IPS DF 4.7 (cell line): ENCODE data around the gene MTHFD2L.
"Not testable (repeated sequence)": the region's sequence is repeated elsewhere in the genome, so short reads cannot be mapped to it uniquely, and the experiment has no call there.

Source experiments
- DNase-seq: peaks from one replicate; pipeline ENCODE4 v3.0.0-alpha.2; 2013; ENCODE audit warnings: low spot score; ENCODE audit errors: extremely low read depth

Gene MTHFD2L

GRCh38 chr4:74132188-74132587 is 25.7 kb upstream of the MTHFD2L start:
- DNase-seq = not testable (repeated sequence)

- no peak for DNase-seq
Observed at GRCh38 chr4:74132944-74133343, 25.0 kb upstream of the MTHFD2L start.

GRCh38 chr4:74133786-74134499 is 24.0 kb upstream of the MTHFD2L start:
- no peak for DNase-seq

- no peak for DNase-seq
Observed at GRCh38 chr4:74134500-74134852, 23.4 kb upstream of the MTHFD2L start.

GRCh38 chr4:74146581-74147129 is 11.3 kb upstream of the MTHFD2L start:
- DNase-seq = no peak

- DNase-seq = no peak
Observed at GRCh38 chr4:74148205-74148604, 9.7 kb upstream of the MTHFD2L start.

- DNase-seq = no peak
Observed at GRCh38 chr4:74152836-74153235, 5.1 kb upstream of the MTHFD2L start.

- DNase-seq = no peak
Observed at GRCh38 chr4:74156521-74156920, 1.4 kb upstream of the MTHFD2L start.

GRCh38 chr4:74157154-74157553 is 764 bp upstream of the MTHFD2L start:
- DNase-seq = no peak

GRCh38 chr4:74158466-74159142 is 686 bp downstream of the MTHFD2L start:
- DNase-seq = no peak

- DNase-seq = no peak
Observed at GRCh38 chr4:74159143-74159709, 1.3 kb downstream of the MTHFD2L start.

- no peak for DNase-seq
Observed at GRCh38 chr4:74161666-74162450, 3.9 kb downstream of the MTHFD2L start.

- no peak for DNase-seq
Observed at GRCh38 chr4:74166135-74166534, 8.2 kb downstream of the MTHFD2L start.

GRCh38 chr4:74166818-74167217 is 8.9 kb downstream of the MTHFD2L start:
- DNase-seq = no peak

GRCh38 chr4:74167585-74167984 is 9.7 kb downstream of the MTHFD2L start:
- DNase-seq = no peak

GRCh38 chr4:74168841-74169240 is 10.9 kb downstream of the MTHFD2L start:
- no peak for DNase-seq

GRCh38 chr4:74173321-74173720 is 15.4 kb downstream of the MTHFD2L start:
- DNase-seq = no peak

GRCh38 chr4:74174421-74174820 is 16.5 kb downstream of the MTHFD2L start:
- DNase-seq = no peak

- DNase-seq = no peak
Observed at GRCh38 chr4:74174941-74175340, 17.0 kb downstream of the MTHFD2L start.

- DNase-seq = no peak
Observed at GRCh38 chr4:74175379-74175778, 17.5 kb downstream of the MTHFD2L start.

- no peak for DNase-seq
Observed at GRCh38 chr4:74178798-74179197, 20.9 kb downstream of the MTHFD2L start.

- DNase-seq = no peak
Observed at GRCh38 chr4:74181219-74181618, 23.3 kb downstream of the MTHFD2L start.
